ACHN (cell line): Measurements from ENCODE around the gene OR2V2.
A peak's percentile ranks its signal among the peaks of the same experiment; 100 is the strongest.
"Not testable (repeated sequence)": the region's sequence is repeated elsewhere in the genome, so short reads cannot be mapped to it uniquely, and the experiment has no call there.

Experiments
- DNase-seq: peaks from one replicate; pipeline ENCODE4 v3.0.0-alpha.2; 2015
- in situ Hi-C: cut with HindIII; loops from 2 replicates; pipeline ENCODE4 v1.10.0; 2017; ENCODE audit warnings: low sequenced_read_pairs, low pct_ligation_motif_present, low pct_unique_long_range_greater_than_20kb

OR2V2 gene

DNA sequence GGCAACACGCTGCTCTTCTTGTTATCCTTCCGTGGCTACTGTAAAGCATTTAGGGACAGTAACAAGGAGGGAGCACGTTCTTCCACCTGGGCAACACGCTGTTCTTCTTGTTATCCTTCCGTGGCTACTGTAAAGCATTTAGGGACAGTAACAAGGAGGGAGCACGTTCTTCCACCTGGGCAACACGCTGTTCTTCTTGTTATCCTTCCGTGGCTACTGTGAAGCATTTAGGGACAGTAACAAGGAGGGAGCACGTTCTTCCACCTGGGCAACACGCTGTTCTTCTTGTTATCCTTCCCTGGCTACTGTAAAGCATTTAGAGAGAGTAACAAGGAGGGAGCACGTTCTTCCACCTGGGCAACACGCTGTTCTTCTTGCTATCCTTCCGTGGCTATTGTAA, 33.8 kb upstream of the OR2V2 start:
- in situ Hi-C loops, DNase-seq: not testable (repeated sequence)

DNA sequence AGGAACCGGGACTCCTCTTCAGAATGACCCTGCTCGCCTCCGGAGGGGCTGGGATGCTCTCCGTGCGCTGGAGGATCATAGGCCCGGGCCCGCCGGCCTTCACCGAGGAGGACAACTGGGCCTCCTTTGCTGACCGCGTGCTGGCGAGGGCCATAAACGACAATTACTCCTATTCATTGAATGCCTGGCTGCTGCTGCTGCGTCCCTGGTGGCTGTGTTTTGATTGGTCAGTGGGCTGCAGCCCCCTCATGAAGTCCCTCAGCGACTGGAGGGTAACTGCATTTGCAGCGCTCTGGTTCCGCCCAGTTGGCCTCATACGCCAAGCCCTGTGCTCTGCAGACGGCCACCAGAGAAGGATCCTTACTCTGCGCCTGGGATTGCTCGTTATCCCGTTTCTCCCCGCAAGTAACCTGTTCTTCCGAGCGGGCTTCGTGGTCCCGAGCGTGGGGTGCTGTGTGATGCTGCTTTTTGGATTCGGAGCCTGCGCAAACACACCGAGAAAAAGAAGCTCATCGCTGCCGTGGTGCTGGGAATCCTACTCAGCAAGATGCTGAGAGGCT, 33.0 kb upstream of the OR2V2 start:
- in situ Hi-C loops: no loop called here
- no peak for DNase-seq

DNA sequence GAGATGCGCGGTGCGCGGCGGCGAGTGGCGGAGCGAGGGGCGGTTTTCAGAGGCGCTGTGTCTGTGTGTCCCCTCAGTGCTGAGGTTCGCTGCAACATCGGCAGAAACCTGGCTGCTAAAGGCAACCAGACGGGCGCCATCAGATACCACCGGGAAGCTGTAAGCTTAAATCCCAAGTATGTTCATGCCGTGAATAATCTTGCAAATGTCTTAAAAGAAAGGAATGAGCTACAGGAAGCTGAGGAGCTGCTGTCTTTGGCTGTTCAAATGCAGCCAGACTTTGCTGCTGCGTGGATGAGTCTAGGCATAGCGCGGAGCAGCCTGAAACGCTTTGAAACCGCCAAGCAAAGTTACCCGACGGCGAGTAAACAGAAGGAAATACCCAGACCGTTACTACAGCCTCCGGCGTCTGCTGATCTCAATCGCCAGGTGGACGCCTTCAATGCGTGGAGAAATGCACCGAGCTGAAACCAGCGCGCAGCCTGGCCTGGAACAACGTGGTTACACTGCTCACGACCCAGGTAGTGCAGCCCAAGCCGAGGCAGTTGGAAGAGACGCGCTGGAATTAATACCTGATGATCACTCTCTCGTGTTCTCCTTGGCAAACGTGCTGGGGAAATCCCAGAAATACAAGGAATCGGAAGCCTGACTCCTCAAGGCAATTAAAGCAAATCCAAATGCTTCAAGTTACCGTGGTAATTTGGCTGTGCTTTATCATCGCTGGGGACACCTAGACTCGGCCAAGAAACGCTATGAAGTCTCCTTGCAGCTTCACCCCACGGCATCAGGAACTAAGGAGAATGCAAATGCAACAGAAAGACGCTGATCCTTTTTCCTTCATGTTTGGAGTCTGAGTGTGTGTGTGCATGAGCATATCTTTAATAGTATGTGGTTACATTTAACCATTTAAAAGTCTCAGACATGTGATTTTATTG, 32.3 kb upstream of the OR2V2 start:
- in situ Hi-C loops: no loop called here
- peak; percentile 11 for DNase-seq

DNA sequence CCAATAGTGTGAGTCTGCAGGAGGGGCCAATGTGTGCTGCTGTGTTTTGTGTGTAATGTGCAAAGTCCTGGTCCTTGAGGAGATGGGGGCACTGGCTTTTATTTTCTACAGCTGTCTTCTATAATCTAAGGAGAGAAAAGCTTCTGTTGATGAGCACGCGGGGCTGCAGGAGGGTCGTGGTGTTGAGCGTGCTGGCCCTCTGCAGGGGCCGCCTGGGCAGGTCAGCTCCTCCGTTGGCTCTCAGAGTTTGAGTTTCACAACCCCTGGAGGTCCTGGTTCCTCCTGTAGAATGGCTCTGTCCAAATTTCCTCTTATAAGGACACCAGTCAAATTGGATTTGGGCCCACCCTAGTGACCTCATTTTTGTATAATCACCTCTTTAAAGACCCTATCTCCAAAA, 29.0 kb upstream of the OR2V2 start:
- in situ Hi-C loops: no loop called here
- DNase-seq: no peak

DNA sequence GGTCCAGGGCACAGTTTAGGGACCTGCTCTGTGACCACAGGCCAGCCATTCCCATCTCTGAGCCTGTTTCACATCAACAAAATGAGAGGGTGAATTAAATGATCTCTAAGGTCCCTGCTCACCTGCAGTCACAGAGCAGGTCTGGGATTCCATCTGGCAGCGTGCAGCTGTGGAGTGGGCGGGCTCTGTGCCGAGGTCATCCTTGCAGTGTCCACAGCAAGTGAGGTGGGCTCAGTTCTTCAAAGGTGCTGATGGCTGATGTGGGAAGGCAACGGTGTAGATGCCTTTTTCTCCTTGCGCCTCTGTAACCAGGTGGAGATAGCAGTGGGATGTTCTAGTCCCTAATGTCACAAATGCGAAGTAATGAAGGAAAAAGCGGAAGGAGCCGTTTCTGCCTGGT, 28.3 kb upstream of the OR2V2 start:
- in situ Hi-C loops: no loop called here
- no peak for DNase-seq

DNA sequence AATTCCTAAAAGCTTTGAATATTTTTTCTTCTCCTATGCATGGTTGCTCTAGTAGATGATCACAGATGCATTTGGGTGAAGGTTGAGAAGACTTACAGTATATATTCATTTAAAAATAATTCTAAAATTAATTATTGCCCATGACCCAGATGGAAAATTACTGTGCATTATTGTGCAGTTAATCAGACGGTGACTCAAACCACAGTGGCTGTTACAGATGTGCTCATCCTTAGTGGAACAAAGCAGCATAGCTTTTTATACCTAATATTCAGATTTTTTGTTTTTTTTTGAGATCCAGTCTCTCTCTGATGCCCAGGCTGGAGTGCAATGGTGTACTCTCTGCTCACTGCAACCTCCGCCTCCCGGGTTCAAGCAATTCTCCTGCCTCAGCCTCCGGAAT, 27.1 kb upstream of the OR2V2 start:
- no peak for DNase-seq
- in situ Hi-C loops: no loop called here

DNA sequence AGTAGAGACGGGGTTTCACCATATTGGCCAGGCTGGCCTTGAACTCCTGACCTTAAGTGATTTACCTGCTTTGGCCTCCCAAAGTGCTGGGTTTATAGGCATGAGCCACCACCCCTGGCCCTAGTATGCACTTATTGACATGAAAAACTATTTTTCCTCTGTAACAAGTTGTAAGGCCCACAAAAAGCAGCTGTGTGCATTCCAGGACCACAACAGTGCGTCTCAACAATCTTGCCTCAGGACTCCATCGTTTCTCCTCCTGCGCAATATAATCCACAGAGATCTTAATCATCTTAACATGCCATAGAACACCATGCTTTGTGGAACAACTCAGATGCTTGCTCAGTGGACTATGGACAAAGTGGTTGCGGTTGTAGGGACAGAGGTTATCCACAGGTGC, 26.6 kb upstream of the OR2V2 start:
- DNase-seq: no peak
- in situ Hi-C loops: no loop called here

DNA sequence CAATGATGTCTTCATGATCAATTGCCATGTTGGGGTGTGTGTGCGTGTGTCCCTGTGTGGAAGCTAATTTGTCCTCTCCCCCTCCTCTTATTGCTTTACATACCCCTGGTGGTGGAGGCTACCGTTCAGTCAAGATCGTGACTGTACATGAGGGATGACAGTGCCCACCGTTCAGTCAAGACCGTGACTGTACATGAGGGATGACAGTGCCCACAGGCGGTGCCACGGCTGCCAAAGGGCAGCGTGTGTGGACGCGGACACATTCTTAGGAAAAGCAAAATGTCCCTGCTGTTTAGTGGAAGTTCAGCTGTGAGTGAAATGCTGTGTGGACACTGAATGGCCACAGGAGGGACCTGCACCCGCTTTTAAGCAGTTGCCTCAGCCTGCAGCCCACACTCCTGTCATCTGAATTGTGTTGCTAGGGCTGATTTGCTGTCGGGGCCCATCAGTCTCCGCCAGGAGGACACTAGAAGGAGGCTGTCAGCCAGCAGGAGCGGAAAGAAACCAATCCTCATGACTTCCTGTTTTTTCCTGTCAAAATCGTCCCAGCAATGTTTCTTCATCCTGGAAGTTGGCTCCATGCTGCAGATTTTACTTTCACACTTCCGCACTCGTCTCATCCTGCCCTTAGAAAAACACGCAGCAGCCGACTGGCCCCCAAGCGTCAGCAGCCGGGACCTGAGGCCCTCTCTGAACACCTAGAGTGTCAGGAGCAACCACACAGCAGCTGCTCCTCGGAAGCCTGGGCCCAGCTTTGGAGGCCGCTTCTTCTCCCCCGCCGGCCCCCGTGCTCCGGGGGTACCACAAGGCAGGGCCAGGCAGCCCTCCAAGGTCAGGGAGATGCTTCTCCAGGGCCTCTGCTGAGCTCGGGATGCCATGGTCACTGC, 25.5 kb upstream of the OR2V2 start:
- no peak for DNase-seq
- in situ Hi-C loops: no loop called here

DNA sequence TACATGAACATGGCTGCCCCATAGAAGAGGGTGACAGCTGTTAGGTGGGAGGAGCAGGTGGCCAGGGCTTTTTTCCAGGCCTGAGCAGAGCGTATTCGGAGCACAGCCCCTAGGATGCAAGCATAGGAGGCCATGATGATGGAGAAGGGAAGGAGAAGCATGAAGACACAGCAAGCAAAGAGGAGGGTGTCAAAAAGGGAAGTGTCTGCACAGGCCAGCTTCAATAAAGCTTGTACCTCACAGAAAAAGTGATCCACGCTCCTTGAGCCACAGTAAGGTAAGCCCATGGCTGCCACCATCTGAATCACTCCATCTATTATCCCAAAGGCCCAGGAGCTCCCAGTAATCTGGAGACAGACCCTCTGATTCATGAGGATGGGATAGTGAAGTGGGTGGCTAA, 22.9 kb upstream of the OR2V2 start:
- no peak for DNase-seq
- in situ Hi-C loops: no loop called here

DNA sequence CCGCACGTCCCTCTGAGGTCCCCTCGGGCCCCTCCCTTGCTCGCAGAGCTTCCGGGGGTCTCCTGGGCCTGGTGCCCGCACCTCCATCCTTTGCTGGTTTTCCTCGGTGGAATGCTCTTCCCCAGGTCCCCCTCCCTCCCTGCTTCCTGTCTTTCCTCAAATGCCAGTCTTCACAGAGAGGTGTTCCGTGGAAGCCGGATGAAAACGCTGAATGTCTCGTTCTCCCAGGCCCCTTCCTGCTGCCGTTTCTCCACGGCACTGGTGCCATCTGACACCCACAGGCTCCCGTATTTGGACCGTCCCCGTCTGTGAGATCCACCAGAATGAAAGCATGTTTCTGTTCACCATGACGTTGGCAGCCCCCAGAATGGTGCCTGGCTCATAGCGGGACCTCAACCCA, 20.5 kb upstream of the OR2V2 start:
- in situ Hi-C loops: no loop called here
- no peak for DNase-seq

DNA sequence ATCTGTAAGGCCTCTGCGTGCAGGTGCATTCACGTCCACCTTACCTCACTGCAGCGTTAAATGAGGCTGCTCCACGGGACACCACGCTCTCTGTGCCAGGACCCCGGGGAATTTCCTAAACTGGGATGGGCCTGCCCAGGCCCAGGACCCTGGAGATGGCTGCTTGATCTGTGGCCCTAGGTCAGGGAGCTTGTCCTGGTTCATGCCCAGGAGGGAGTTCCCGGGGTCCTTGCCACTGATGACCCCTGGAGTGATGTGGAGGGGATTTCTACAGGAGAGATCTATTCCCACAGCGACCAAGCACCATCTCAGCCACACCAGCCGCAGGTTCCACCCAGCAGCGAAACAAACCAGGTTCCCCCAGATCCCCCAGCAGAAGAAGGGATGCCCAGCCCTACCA, 19.9 kb upstream of the OR2V2 start:
- in situ Hi-C loops: no loop called here
- DNase-seq: no peak

DNA sequence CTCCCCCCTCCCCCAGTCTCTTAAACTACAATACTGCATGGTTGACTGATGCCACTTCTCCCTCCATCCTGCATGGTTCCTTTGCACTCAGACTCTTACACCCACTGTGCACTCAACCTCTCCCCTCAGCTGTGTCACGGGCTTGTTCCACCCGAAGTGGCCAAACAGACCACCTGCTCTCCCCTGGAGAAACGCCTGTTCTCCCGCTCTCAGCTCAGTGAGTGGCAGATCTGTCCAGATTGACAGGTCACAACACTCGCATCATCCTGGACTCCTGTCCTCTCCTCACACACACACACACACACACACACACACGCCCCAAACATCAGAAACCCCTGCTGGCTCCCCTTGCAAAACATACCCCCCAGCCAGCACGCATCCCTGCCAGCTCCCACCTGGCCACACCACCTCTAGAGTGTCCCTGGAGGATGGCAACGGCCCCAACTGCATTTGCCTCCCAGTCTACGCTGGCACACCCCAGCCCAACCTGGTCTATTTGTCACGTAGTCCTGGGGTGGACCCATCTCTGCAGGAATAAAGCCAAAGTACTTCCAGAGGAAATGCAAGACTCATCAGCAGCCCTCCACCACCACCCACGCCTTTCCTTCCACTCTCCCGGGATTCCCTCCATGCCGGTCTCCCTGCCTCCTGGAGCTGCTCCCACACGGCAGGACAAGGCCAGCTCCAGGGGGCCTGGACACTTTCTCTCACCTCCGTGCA, 19.3 kb upstream of the OR2V2 start:
- no peak for DNase-seq
- in situ Hi-C loops: no loop called here

DNA sequence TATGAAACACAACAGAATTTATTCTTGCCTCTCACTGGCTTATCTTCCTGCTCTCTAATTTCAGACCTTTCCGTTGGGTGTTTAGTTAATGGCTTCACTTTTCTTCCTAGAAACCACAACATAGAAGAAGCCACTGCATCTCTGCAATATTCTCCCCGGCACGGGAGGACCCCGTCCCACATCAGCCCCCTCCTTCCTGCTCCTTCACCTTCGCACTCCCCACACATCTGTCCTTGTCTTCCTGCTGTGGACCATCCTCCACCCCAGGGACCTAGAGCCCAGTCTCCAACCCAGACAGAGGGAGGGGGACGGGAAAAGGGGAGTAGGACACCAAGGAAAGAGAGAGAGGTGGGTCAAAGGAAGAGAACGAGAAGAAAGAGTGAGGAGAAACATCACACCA, 17.8 kb upstream of the OR2V2 start:
- in situ Hi-C loops: no loop called here
- DNase-seq: no peak

DNA sequence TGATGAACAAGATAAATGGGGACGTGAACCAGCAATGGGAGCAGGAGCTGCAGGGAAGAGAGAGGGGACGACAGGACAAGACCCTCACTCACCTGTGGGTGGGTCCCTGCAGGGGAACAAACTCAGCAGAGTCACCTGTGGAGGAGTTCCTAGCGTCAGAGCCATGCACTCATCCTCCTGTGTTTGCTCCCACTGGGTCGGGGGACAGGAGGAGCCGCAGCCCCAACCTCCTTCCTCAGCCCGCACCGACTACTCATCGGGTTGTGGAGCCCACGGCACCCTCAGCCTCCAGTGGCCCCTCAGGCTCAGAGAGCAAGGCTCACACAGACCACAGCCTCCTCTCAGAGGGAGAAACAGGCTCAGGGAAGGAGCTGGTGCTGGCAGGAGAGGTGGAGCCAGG, 17.3 kb upstream of the OR2V2 start:
- in situ Hi-C loops, DNase-seq: not testable (repeated sequence)

DNA sequence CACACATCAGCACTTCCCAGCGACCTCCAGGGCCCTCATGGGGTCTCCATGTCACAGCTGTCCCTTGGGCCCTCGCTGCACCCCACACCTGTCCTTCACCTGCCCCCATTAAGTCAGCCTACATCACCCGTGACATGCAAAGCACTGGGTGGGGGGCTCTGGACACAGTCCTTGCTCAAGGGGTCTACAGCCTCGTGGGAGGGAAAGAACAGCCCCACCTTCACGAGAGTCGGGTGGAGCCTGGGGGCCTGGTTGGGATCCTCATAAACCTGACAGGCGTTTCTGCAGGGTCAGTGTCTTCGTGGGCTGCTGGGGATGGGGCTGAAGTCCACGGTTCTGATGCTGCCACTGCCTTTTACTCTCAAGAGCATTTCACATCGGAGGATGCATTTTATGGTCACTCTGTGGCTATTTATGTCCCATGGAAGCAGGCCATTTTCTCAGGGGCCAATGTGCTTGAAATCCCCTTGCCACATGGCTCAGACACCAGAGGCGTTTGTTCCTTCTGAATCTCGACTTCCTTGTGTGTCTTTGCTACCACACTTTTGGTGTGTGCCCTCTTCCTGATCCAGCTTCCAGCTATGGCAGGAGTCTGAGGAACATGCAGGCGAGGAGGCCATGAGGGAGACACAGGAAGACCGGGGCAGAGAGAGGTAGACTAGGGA, 16.4 kb upstream of the OR2V2 start, which contains the start of gene OR2V1:
Gene OR2V1 (minus strand): TSS at position 338 of the 665 bp plus-strand sequence. CDS start 5,865 bp downstream, outside the sequence.
- in situ Hi-C loops: no loop called here
- no peak for DNase-seq

DNA sequence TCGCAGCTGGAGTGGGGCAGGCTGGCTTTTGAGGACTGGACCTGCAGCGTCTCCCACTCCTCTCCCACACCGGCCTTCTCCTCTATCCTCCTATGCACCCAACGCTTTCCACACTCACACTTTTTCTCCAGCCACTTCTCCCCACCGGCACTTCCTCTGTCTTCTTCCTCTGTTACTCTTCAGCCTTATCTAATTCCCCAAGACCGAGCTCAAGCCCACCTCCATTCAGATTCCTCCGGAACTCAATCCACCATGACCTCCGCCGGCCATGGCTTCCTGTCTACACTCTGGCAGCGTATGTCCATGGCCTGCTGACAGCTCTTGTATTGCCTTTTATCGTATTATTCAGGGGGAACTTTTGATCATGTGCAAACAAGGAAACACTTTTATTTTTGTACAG, 15.9 kb upstream of the OR2V2 start:
- DNase-seq: no peak

DNA sequence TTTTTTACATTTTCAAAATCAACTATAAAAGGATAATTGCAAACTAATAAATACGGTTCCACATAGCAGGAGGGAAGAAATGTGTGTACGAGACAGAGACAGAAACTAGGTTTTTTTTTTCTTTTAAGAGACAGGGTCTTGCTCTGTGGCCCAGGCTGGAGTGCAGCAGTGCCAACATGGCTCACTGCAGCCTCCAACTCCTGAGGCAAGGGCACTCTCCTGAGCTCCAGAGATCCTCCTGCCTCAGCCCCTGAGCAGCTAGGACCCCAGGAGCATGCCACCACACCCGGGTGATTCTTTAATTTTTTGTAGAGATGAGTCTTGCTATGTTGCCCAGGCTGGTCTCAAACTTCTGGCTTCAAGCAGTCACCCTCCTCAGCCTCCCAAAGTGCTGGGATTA, 14.3 kb upstream of the OR2V2 start:
- in situ Hi-C loops: no loop called here
- no peak for DNase-seq

More for the DNA sequence above, 15.9 kb upstream of the OR2V2 start:
- in situ Hi-C loops: no loop called here

DNA sequence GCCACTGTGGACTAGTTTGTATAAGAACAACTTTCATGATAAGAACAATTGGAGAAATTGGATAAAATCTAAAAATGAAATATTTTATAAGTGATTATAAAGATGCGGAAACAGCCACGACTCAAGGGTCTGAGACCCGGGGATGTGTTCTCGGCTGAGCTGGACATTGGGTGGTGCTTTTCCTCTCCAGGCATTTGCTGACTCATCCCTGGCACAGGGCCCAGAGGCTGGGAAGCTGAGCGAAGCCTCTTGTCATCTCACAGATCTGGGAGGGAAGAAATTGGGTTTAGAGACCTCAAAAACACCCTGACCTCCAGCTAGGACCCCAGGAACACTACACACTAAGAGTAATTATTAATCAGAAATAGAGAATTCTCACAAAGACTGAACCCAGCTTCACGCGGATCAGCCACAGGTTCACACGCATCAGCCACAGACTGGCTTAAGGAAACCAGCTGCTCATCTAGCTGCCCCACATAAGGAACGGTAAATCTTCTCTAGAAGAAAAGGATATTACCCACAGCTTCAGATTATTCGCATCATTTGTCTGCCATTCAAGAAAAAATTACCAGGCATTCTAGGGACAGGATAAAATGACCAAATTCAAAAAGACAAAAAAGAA, 13.7 kb upstream of the OR2V2 start:
- in situ Hi-C loops: no loop called here
- DNase-seq: peak; percentile 21
